ENCODE results near the gene NCCRP1.

- no peak for TF ChIP-seq CTCF (conservative IDR thresholded peaks at IDR 0.05)
- no peak for TF ChIP-seq EZH2 (IDR thresholded peaks at IDR 0.05; ENCODE audit: low read depth)
Measured at GRCh38 chr19:39248806-39249205, 52.0 kb downstream of the NCCRP1 start, which contains the start of gene IFNL4.

All from PC-9 (cell line).